GM12878 (cell line): ENCODE data around the gene TRIM61.
"Not testable (repeated sequence)": the region's sequence is repeated elsewhere in the genome, so short reads cannot be mapped to it uniquely, and the experiment has no call there.

Experiments used
- CEBPB ChIP-seq, 2 experiments: fragments of 150-350 bp in 1 of 2; IDR thresholded peaks; 2 replicates each; pipeline ENCODE4 v1.6.1; 2012 to 2014; ENCODE audit warnings: low read depth in 2 of 2, low read length in 2 of 2, borderline replicate concordance in 1 of 2, inconsistent platforms in 1 of 2
- FOXK2 ChIP-seq: fragments of 450-650 bp; IDR thresholded peaks from 2 replicates; pipeline ENCODE4 v1.6.1; 2017; ENCODE audit warnings: mild to moderate bottlenecking, moderate library complexity
- IKZF1 ChIP-seq: fragments of 450-650 bp; conservative IDR thresholded peaks from 2 replicates; pipeline ENCODE4 v1.6.1; 2017; ENCODE audit warnings: antibody characterized with exemption, mild to moderate bottlenecking
- JUND ChIP-seq: IDR thresholded peaks from 2 replicates; pipeline ENCODE4 v1.6.1; 2012; ENCODE audit warnings: low read depth, mild to moderate bottlenecking, low read length, improper control_type of control experiment, moderate library complexity
- POLR2AphosphoS2 ChIP-seq: IDR thresholded peaks from 2 replicates; pipeline ENCODE4 v1.6.1; 2011; ENCODE audit warnings: low read depth, mild to moderate bottlenecking, low read length, improper control_type of control experiment, moderate library complexity
- POLR2AphosphoS5 ChIP-seq: IDR thresholded peaks from 2 replicates; pipeline ENCODE4 v1.6.1; 2011; ENCODE audit warnings: mild to moderate bottlenecking, low read length, inconsistent platforms
- SUPT20H ChIP-seq: IDR thresholded peaks from 2 replicates; pipeline ENCODE4 v1.6.1; 2011; ENCODE audit warnings: low read depth, mild to moderate bottlenecking, low read length, moderate library complexity, borderline replicate concordance; ENCODE audit not compliant: control insufficient read depth
- ZNF24 ChIP-seq: fragments of 450-650 bp; IDR thresholded peaks from 2 replicates; pipeline ENCODE4 v1.6.1; 2017; ENCODE audit warnings: antibody characterized with exemption, mild to moderate bottlenecking
- ZSCAN29 ChIP-seq: fragments of 450-650 bp; IDR thresholded peaks from 2 replicates; pipeline ENCODE4 v1.6.1; 2017; ENCODE audit warnings: mild to moderate bottlenecking, moderate library complexity
- TF ChIP-seq, protein P1 (sequence below): fragments of 450-650 bp; IDR thresholded peaks from 2 replicates; pipeline ENCODE4 v1.6.1; 2016; ENCODE audit warnings: mild to moderate bottlenecking, moderate library complexity, borderline replicate concordance
- TF ChIP-seq, protein P2 (sequence below), 3 experiments: IDR thresholded peaks in 2 of 3; conservative IDR thresholded peaks in 1 of 3; 2 replicates each; pipeline ENCODE4 v1.5.1; 2011; ENCODE audit warnings: low read depth in 3 of 3, low read length in 3 of 3, mild to moderate bottlenecking in 3 of 3, control low read depth in 2 of 3, moderate library complexity in 2 of 3, inconsistent platforms in 1 of 3, mixed read lengths in 1 of 3; ENCODE audit not compliant: control insufficient read depth in 2 of 3, insufficient read depth in 1 of 3; ENCODE audit errors: extremely low read depth in 1 of 3

DNA sequence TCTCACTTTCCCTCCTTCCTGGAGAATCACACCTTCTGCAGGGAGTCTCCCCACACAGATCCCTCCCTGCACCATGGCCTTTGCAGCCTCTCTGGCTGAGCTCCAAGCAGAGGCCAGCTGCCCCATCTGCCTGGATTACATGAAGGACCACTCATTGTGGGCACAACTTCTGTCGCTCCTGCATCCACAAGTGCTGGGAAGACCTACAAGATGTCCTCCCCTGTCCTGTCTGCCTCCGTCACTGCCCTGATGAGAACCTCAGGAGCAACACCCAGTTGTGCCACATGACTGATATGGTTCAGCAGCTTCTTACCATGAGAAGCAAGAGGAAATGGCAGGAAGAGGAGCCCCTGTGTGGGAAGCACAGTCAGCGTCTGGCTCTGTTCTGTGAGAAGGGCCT is 29.5 kb downstream of the TRIM61 start:
- not testable (repeated sequence) for TF ChIP-seq JUND; FOXK2; SUPT20H; IKZF1; POLR2AphosphoS2; ZSCAN29; ZNF24; CEBPB (IDR thresholded peaks at IDR 0.05; ENCODE audit: borderline replicate concordance in 1 of 2, low read depth in 2 of 2, low read length in 2 of 2); POLR2AphosphoS5
- TF ChIP-seq, protein P1, sequence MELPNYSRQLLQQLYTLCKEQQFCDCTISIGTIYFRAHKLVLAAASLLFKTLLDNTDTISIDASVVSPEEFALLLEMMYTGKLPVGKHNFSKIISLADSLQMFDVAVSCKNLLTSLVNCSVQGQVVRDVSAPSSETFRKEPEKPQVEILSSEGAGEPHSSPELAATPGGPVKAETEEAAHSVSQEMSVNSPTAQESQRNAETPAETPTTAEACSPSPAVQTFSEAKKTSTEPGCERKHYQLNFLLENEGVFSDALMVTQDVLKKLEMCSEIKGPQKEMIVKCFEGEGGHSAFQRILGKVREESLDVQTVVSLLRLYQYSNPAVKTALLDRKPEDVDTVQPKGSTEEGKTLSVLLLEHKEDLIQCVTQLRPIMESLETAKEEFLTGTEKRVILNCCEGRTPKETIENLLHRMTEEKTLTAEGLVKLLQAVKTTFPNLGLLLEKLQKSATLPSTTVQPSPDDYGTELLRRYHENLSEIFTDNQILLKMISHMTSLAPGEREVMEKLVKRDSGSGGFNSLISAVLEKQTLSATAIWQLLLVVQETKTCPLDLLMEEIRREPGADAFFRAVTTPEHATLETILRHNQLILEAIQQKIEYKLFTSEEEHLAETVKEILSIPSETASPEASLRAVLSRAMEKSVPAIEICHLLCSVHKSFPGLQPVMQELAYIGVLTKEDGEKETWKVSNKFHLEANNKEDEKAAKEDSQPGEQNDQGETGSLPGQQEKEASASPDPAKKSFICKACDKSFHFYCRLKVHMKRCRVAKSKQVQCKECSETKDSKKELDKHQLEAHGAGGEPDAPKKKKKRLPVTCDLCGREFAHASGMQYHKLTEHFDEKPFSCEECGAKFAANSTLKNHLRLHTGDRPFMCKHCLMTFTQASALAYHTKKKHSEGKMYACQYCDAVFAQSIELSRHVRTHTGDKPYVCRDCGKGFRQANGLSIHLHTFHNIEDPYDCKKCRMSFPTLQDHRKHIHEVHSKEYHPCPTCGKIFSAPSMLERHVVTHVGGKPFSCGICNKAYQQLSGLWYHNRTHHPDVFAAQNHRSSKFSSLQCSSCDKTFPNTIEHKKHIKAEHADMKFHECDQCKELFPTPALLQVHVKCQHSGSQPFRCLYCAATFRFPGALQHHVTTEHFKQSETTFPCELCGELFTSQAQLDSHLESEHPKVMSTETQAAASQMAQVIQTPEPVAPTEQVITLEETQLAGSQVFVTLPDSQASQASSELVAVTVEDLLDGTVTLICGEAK: not testable (repeated sequence)
- TF ChIP-seq, protein P2, sequence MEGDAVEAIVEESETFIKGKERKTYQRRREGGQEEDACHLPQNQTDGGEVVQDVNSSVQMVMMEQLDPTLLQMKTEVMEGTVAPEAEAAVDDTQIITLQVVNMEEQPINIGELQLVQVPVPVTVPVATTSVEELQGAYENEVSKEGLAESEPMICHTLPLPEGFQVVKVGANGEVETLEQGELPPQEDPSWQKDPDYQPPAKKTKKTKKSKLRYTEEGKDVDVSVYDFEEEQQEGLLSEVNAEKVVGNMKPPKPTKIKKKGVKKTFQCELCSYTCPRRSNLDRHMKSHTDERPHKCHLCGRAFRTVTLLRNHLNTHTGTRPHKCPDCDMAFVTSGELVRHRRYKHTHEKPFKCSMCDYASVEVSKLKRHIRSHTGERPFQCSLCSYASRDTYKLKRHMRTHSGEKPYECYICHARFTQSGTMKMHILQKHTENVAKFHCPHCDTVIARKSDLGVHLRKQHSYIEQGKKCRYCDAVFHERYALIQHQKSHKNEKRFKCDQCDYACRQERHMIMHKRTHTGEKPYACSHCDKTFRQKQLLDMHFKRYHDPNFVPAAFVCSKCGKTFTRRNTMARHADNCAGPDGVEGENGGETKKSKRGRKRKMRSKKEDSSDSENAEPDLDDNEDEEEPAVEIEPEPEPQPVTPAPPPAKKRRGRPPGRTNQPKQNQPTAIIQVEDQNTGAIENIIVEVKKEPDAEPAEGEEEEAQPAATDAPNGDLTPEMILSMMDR (IDR thresholded peaks at IDR 0.05 in 2 of 3, conservative IDR thresholded peaks at IDR 0.05 in 1 of 3; ENCODE audit: control insufficient read depth in 2 of 3, extremely low read depth in 1 of 3, insufficient read depth in 1 of 3, low read depth in 3 of 3, low read length in 3 of 3): not testable (repeated sequence)
